Right ventricle myocardium inferior (tissue), 1 donor: ENCODE measurements around the gene TGM6. TPM values are rescaled to one million over a fixed set of nuclear protein-coding genes. Genes with fewer than 3 reads are reported as not detected.

Source experiments
- ATAC-seq: fragments of 200-7000 bp; cut with Tn5 transposase; one replicate; pipeline ENCODE4 v1.9.1; 2020; ENCODE audit warnings: mild to moderate bottlenecking, moderate library complexity
- DNase-seq: peaks from one replicate; pipeline ENCODE4 v3.0.0; 2021; ENCODE audit errors: missing footprints
- intact Hi-C: fragments of 100-400 bp; cut with DNase I; formaldehyde crosslinking; loops from one replicate; pipeline ENCODE4 v1.11.0; 2022
- long read RNA-seq: library from polyadenylated mRNA; unstranded; transcript quantifications from one replicate; pipeline ENCODE4 v2.0.0, GENCODE V29; 2021
- total RNA-seq: library from RNA; stranded (reverse); fragmentation: NEBNext Ultra II Directional; extraction: Animal tissue kit (Norgen Biotek cat#: 25700); gene quantifications from one replicate; pipeline ENCODE4 v1.2.1, GENCODE V29; 2021
- donor health status: DM: no; HTN: yes; CAD: no; lungs with severe emphysema.

Gene TGM6
- not detected for total RNA-seq
- long read RNA-seq = 0 reads

GRCh38 chr20:2380601-2381000 lies at the start of gene TGM6:
Gene TGM6 (plus strand): TSS chr20:2380901. CDS start chr20:2380969, 68 bp downstream.
- no peak for ATAC-seq
- intact Hi-C loops = no loop called here
- DNase-seq = no peak

DNA sequence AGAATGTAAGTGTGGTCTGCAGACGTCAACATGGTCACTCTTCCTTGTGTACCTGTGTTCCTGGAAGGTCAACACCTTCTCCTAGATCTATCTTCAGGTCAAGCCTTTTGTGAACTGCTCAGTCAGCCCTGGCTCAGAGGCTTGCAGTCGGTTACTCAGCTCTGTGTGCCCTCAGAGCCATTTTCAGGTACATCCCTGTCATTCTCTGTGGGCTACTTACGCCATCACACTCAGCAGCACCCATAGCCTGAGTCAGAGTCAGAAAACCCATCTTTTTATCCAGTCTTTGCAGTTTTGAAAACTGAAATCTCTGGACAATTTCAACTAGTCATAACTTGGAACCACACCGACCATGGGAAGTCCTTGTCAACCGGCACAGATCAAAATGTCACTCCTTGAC lies 49.6 kb upstream of the TGM6 start:
- DNase-seq = no peak
- intact Hi-C loops = no loop called here
- no peak for ATAC-seq

- DNase-seq (no peak), ATAC-seq (no peak)
- intact Hi-C loops = no loop called here
Measured at GRCh38 chr20:2331901-2332565, 48.7 kb upstream of the TGM6 start.

DNA sequence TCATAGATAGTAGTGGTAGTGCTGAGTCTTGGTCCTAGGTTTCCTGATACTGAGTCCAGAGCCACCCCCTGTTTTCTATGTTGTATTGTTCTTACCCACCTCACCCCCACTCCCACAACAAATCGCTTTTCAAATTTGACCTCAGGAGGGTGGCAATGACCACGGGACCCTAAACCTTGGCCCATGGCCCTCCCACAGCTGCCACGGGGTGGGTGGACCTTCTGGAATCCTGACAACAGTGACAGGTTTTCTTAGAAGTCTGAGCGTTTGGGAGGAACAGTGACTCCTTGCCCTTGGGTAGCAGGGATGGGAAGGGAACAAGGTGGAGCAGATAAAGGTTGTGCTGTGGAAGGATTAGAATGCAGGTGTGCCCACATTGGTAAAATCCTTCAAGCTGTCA lies 48.0 kb upstream of the TGM6 start:
- ATAC-seq (no peak), DNase-seq (no peak)
- intact Hi-C loops = no loop called here

DNA sequence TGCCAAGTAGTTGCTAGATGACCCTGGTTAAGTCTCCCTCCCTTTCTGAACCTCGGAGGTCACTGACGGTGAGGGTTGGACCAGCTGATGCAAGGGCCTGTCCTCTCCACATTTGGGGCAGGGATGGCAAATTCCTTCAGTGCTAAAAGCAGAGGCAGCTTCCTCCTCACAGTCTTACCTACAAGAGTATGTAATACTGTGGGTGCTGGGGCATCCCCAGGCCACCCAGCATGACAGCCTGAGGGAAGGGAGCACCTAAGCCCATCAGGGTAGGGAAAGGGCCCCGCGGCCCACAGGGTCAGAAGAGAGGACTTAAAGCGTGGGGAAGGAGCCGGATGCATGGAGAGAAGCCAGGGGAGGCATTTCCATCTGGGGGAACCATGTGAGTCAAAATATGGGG lies 46.9 kb upstream of the TGM6 start:
- intact Hi-C loops = no loop called here
- ATAC-seq (no peak), DNase-seq (no peak)

DNA sequence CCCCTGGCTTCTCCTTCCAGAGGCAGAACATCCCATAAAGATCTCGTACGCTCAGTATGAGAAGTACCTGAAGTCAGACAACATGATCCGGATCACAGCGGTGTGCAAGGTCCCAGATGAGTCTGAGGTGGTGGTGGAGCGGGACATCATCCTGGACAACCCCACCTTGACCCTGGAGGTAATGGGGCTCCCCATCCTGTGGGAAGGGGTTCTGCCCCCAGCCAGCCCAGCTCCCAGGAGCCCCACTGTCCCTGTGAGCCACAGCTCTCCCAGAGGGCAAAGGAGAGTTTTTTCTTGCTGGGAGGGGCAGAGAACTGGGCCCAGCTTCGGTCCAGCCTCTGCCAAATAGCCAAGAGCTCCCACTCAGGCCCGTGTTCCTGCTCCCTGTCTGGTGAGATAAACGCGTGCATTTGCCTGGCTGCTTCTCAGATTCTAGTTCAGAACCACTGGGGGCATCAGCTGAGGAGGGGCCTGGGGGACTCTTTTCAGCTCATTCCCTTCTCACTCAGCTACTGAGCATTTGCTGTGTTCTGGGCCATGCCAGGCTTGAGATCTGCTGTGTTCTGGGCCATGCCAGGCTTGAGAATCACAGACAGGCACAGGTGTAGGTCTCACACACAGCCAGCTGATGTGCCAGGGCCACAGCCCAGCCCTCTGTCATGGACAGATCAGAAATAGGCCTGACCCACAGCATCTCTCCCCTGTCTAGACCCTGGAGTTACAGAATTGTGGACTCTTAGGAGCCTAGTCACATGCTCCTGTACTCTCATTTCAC lies 45.4 kb upstream of the TGM6 start:
- ATAC-seq (no peak), DNase-seq (no peak)
- intact Hi-C loops = no loop called here

DNA sequence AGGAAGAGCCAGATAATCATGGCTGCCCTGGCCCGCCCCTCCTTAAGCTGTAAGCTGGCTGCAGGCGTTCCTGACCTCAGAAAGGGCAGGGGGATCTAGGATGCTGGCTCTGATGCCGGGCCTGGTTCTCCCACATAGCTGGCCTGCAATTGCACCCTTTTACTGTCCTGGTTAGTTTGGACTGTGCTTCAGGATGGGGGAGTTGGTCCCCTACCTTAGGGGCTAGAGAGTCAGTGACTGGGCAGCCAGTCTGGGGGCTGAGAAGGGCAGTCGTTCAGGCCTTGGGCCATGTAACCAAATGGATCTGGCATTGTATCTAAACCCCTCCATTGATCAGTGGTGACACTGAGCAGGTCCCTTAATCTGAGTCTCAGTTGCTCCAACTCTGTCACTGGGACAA lies 44.2 kb upstream of the TGM6 start:
- ATAC-seq (no peak), DNase-seq (no peak)

DNA sequence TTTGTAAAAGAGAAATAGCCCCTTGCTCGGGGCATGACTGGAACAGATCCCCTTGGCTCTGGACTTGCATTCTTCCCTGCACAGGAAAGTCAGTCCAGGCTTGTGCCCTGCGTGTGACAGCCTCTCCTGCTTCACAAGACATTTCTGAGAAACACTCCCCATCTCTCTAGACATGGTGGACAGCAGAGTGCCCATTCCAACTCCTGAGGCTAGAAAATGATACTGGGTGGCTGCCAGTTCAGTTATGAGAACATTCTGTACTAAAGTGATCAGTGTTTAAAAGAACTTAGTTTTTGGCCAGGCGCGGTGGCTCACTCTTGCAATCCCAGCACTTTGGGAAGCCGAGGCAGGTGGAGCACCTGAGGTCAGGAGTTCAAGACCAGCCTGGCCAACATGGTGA lies 43.6 kb upstream of the TGM6 start:
- intact Hi-C loops = no loop called here
- DNase-seq = no peak
- no peak for ATAC-seq

More for the DNA sequence above, 44.2 kb upstream of the TGM6 start:
- intact Hi-C loops = no loop called here

DNA sequence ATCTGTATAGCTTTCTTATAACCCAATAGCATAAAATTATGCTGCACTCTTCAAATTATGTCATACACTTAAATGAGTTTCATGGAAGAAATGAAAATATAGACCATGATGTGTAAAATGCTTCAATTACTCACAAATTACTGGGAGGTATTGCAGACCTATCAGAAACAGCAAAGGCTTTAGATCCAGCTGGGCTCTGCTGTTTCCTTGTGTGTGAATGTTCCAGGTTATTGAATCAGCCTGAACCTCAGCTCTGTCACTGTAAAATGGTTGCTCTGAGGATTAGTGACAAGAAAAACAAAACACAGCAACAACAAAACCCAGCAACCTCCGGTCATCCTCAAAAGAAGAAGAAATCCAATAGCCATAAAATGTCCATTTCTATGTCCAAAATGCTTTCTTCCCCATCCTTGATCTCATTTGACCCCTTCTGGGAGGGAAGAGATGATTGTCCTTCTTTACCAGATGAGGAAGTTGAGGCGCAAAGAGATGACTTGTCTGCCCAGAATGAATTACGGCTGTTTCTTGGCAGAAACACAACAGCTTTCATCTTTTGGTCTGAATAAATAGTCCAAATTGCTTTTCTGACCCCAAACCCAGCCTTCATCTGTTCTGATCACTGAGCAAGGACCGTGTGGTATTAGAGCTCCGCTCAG lies 42.2 kb upstream of the TGM6 start:
- no peak for ATAC-seq
- DNase-seq = no peak
- intact Hi-C loops = no loop called here

GRCh38 chr20:2340136-2340535 lies 40.6 kb upstream of the TGM6 start:
- DNase-seq = no peak
- ATAC-seq = no peak
- intact Hi-C loops = no loop called here

DNA sequence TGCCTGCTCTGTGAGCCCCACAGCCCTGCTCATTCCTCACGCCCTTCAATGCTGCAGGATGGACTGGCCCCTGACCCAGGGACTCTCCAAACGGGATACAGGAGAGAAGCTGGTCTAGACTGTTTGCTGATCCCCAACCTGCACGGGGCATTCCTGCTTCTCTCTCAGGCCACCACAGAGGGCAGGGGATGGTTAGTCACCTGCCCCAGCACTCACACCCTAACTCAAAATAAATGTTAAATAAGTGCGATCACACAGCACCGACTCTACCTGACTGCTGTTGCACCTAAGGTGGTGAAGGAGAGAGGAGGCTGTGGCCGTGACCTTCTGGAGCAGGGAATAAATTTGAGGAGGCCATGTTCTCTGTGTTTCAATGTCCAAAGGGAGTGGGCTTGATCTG lies 39.9 kb upstream of the TGM6 start:
- DNase-seq = no peak
- intact Hi-C loops = no loop called here
- no peak for ATAC-seq

GRCh38 chr20:2341336-2341735 lies 39.4 kb upstream of the TGM6 start:
- ATAC-seq = no peak
- DNase-seq = no peak
- intact Hi-C loops = no loop called here

GRCh38 chr20:2342243-2342642 lies 38.5 kb upstream of the TGM6 start:
- DNase-seq (no peak), ATAC-seq (no peak)
- intact Hi-C loops = no loop called here

- ATAC-seq = no peak
- intact Hi-C loops = no loop called here
- no peak for DNase-seq
Measured at GRCh38 chr20:2346188-2346587, 34.5 kb upstream of the TGM6 start.

DNA sequence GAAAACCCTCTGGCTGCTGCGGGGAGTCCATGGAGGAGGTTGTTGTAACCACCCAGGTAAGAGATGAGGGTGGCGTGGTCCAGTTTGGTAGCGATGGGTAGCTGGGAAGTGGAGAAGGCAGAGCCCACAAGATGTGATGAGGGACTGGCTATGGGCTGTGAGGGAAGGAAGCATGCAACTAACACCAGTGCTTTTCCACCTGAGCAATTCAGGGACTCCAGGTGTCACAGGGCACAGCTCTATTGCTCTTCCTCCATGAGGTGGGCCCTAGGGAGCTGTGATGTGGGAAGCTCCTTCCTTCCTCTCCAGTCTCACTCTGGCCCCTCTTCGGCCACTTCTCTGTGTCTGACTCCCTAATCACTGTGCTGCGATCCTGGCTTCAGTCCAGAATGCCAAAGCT lies 32.4 kb upstream of the TGM6 start:
- intact Hi-C loops = no loop called here
- DNase-seq = no peak
- no peak for ATAC-seq

DNA sequence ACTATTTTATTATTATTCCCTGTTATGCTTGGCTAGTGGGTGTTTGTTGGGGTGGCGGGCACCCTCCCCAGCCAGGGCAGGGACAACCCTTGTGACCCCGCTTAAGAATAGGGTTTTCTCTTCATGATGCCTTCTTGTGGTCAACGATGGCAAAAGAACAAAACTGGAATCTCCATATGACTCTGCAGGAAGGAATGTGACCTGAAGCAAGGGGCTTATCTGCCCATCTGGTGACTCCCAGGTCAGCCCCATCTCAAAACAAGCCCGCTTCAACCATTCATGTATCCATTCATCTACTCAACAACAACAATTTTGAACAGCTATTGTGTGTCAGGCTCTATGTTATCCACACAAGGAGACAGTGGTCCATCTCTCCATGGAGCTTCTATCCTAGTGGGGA lies 30.9 kb upstream of the TGM6 start:
- DNase-seq = no peak
- intact Hi-C loops = no loop called here
- ATAC-seq = no peak

GRCh38 chr20:2350606-2351005 lies 30.1 kb upstream of the TGM6 start:
- DNase-seq (no peak), ATAC-seq (no peak)
- intact Hi-C loops = no loop called here

GRCh38 chr20:2353231-2353630 lies 27.5 kb upstream of the TGM6 start:
- ATAC-seq = no peak
- no peak for DNase-seq
- intact Hi-C loops = no loop called here

DNA sequence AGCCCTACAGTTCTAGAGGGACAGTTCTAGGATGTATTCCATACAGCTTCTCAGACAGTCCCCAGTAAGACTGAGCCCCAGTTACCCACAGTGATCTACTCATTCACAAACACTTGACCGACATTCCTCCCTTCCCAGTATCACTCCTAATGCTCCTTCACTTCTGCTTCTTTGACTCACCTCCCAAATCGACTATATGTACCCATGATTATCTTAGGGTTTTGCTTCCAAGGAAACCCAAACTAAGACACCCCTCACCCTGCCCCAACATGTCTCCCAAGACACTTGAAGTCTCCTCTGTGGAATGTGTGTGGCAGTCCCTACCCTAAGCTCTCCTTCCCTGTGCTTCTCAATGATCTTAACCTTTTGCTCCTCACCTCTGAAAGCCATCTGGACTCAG lies 23.6 kb upstream of the TGM6 start:
- ATAC-seq (no peak), DNase-seq (no peak)
- intact Hi-C loops = no loop called here

GRCh38 chr20:2358006-2358405 lies 22.7 kb upstream of the TGM6 start:
- DNase-seq (no peak), ATAC-seq (no peak)
- intact Hi-C loops = no loop called here
